Activated CD8-positive, alpha-beta T cell treated with anti-CD3 and anti-CD28 coated beads for 36 hours (primary cell): ENCODE measurements around the gene PIBF1. TPM values are rescaled to one million over a fixed set of nuclear protein-coding genes. Genes with fewer than 3 reads are reported as not detected.
A peak's percentile ranks its signal among the peaks of the same experiment; 100 is the strongest.
"Not testable (repeated sequence)": the region's sequence is repeated elsewhere in the genome, so short reads cannot be mapped to it uniquely, and the experiment has no call there.

ENCODE experiments used
- ATAC-seq: fragments of 200-7000 bp; cut with Tn5 transposase; one replicate; pipeline ENCODE4 v1.10.0; 2021; ENCODE audit warnings: mild to moderate bottlenecking, moderate library complexity
- CTCF ChIA-PET: fragments of 350-600 bp; sonication (Branson Sonifier 250); formaldehyde crosslinking; loops from one replicate; lab custom pipeline; 2021; ENCODE audit warnings: antibody characterized with exemption; lab: Charles Lee
- POLR2A ChIA-PET: fragments of 350-600 bp; sonication (Branson Sonifier 250); formaldehyde crosslinking; loops from one replicate; lab custom pipeline; 2021; ENCODE audit warnings: antibody characterized with exemption; lab: Charles Lee
- DNase-seq: peaks from one replicate; pipeline ENCODE4 v3.0.0-alpha.2; 2020
- H3K27ac Mint-ChIP-seq: one replicate; pipeline ENCODE4 v1.8.0; 2021; ENCODE audit warnings: mild to moderate bottlenecking, mixed read lengths
- H3K27me3 Mint-ChIP-seq: one replicate; pipeline ENCODE4 v1.8.0; 2021; ENCODE audit warnings: mixed read lengths
- H3K36me3 Mint-ChIP-seq: one replicate; pipeline ENCODE4 v1.8.0; 2021; ENCODE audit warnings: low read depth, mixed read lengths
- H3K4me1 Mint-ChIP-seq: one replicate; pipeline ENCODE4 v1.8.0; 2021; ENCODE audit warnings: low read depth, mixed read lengths
- H3K4me3 Mint-ChIP-seq: one replicate; pipeline ENCODE4 v1.8.0; 2021; ENCODE audit warnings: mild to moderate bottlenecking, moderate library complexity, mixed read lengths
- H3K9me3 Mint-ChIP-seq: one replicate; pipeline ENCODE4 v1.8.0; 2021; ENCODE audit warnings: mixed read lengths
- CTCF ChIP-seq: fragments of 200-600 bp; IDR thresholded peaks from one replicate; pipeline ENCODE4 v1.8.0; 2022; ENCODE audit warnings: antibody characterized with exemption, mild to moderate bottlenecking
- intact Hi-C: fragments of 100-400 bp; cut with micrococcal nuclease; formaldehyde crosslinking; loops from one replicate; pipeline ENCODE4 v1.10.0; 2022
- total RNA-seq, 2 experiments: library from RNA; stranded (reverse); gene quantifications; one replicate each; pipeline ENCODE4 v1.2.3, GENCODE V29; 2021

The PIBF1 gene
- total RNA-seq, 2 experiments from 2014 or later = 26.2 to 29.7 TPM

- Mint-ChIP-seq H3K9me3 (no peaks in the 10 kb centered on the region), H3K4me1 (no peaks in the 10 kb centered on the region), H3K4me3 (no peak overlapping the region), H3K27ac (no peak overlapping the region), H3K36me3 (peaks cover 18% of the 10 kb centered on the region), H3K27me3 (no peaks in the 10 kb centered on the region)
- ATAC-seq (peak; percentile 72), DNase-seq (peak; percentile 58)
- TF ChIP-seq CTCF = peak; percentile 54
- ChIA-PET POLR2A (no interaction called here), CTCF (interaction anchor here (0.6 to 1.5 kb wide), 8 partner anchors 9 to 847 kb away, joined by 3 to 9 read pairs (median 4); no protein-coding TSS in a partner anchor)
- intact Hi-C loops = no loop called here
Observed at GRCh38 chr13:72839831-72840426, 58.0 kb downstream of the PIBF1 start.

GRCh38 chr13:72842991-72843390 is 61.1 kb downstream of the PIBF1 start:
- Mint-ChIP-seq H3K27ac (no peak overlapping the region), H3K27me3 (no peaks in the 10 kb centered on the region), H3K4me3 (no peak overlapping the region), H3K4me1 (no peaks in the 10 kb centered on the region), H3K36me3 (peaks cover 43% of the 10 kb centered on the region), H3K9me3 (no peaks in the 10 kb centered on the region)
- no peak for TF ChIP-seq CTCF
- intact Hi-C loops = no loop called here
- ChIA-PET POLR2A (no interaction called here), CTCF (no interaction called here)
- ATAC-seq = no peak
- DNase-seq = no peak

GRCh38 chr13:72845148-72845547 is 63.2 kb downstream of the PIBF1 start:
- intact Hi-C loops, H3K4me1 Mint-ChIP-seq, H3K27ac Mint-ChIP-seq, H3K27me3 Mint-ChIP-seq, H3K9me3 Mint-ChIP-seq, ATAC-seq, DNase-seq, H3K4me3 Mint-ChIP-seq: not testable (repeated sequence)
- peaks cover 44% of the 10 kb centered on the region for H3K36me3 Mint-ChIP-seq
- CTCF ChIA-PET = interaction anchor here (1.5 kb wide), 1 partner anchor 11 kb away, joined by 3 read pairs; no protein-coding TSS in a partner anchor
- POLR2A ChIA-PET = interaction anchor here (1.1 kb wide), 1 partner anchor 19 kb away, joined by 3 read pairs; no protein-coding TSS in a partner anchor

GRCh38 chr13:72849571-72849970 is 67.6 kb downstream of the PIBF1 start:
- ChIA-PET POLR2A (no interaction called here), CTCF (interaction anchor here (1.5 to 2.7 kb wide), 2 partner anchors 9 to 11 kb away, joined by 3 to 9 read pairs; no protein-coding TSS in a partner anchor)
- intact Hi-C loops = no loop called here
- Mint-ChIP-seq H3K27ac (no peak overlapping the region), H3K27me3 (no peaks in the 10 kb centered on the region), H3K36me3 (peaks cover 43% of the 10 kb centered on the region), H3K4me1 (no peaks in the 10 kb centered on the region), H3K9me3 (no peaks in the 10 kb centered on the region), H3K4me3 (no peak overlapping the region)
- ATAC-seq = no peak
- TF ChIP-seq CTCF = no peak
- DNase-seq = no peak

- Mint-ChIP-seq H3K27ac (no peak overlapping the region), H3K27me3 (no peaks in the 10 kb centered on the region), H3K36me3 (peaks cover 35% of the 10 kb centered on the region), H3K4me3 (no peak overlapping the region), H3K4me1 (no peaks in the 10 kb centered on the region), H3K9me3 (no peaks in the 10 kb centered on the region)
- intact Hi-C loops = no loop called here
- ATAC-seq (no peak), DNase-seq (no peak)
- no peak for TF ChIP-seq CTCF
- ChIA-PET POLR2A (no interaction called here), CTCF (interaction anchor here (0.8 kb wide), 1 partner anchor 109 kb away, joined by 3 read pairs; no protein-coding TSS in a partner anchor)
Observed at GRCh38 chr13:72850959-72851677, 69.2 kb downstream of the PIBF1 start.
